ENCODE measurements around the gene ITGA8.

ITGA8 gene

DNA sequence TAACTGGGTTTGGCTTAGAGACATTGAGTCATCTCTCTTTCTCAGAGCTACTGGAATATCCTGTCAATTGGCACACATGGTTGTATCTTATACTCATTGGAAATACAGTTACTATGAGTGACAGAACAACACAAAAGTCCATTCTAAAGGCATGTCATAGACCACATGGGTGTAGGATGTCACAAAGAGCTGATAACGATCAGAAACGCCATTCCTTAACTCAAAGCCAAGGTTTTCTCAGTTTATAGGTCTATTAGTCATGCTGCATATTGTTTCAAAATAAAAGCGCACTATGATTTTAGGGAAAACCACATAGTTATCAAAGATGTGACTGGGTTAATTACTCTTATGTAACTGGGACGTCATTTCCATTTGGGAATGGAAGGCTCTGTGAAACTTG, 201.5 kb downstream of the ITGA8 start:
- no peak overlapping the region for H3K27ac Mint-ChIP-seq
- H3K4me3 Mint-ChIP-seq: no peak overlapping the region
- H3K27me3 Mint-ChIP-seq (ENCODE audit: low read depth, poor library complexity): no peaks in the 10 kb centered on the region
- H3K36me3 Mint-ChIP-seq (ENCODE audit: low read depth): peaks cover 86% of the 10 kb centered on the region
- H3K9me3 Mint-ChIP-seq: peaks cover 4% of the 10 kb centered on the region
- TF ChIP-seq, protein P1, sequence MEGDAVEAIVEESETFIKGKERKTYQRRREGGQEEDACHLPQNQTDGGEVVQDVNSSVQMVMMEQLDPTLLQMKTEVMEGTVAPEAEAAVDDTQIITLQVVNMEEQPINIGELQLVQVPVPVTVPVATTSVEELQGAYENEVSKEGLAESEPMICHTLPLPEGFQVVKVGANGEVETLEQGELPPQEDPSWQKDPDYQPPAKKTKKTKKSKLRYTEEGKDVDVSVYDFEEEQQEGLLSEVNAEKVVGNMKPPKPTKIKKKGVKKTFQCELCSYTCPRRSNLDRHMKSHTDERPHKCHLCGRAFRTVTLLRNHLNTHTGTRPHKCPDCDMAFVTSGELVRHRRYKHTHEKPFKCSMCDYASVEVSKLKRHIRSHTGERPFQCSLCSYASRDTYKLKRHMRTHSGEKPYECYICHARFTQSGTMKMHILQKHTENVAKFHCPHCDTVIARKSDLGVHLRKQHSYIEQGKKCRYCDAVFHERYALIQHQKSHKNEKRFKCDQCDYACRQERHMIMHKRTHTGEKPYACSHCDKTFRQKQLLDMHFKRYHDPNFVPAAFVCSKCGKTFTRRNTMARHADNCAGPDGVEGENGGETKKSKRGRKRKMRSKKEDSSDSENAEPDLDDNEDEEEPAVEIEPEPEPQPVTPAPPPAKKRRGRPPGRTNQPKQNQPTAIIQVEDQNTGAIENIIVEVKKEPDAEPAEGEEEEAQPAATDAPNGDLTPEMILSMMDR (IDR thresholded peaks at IDR 0.05): no peak
- peaks cover 15% of the 10 kb centered on the region for H3K4me1 Mint-ChIP-seq
- no peak for DNase-seq

DNA sequence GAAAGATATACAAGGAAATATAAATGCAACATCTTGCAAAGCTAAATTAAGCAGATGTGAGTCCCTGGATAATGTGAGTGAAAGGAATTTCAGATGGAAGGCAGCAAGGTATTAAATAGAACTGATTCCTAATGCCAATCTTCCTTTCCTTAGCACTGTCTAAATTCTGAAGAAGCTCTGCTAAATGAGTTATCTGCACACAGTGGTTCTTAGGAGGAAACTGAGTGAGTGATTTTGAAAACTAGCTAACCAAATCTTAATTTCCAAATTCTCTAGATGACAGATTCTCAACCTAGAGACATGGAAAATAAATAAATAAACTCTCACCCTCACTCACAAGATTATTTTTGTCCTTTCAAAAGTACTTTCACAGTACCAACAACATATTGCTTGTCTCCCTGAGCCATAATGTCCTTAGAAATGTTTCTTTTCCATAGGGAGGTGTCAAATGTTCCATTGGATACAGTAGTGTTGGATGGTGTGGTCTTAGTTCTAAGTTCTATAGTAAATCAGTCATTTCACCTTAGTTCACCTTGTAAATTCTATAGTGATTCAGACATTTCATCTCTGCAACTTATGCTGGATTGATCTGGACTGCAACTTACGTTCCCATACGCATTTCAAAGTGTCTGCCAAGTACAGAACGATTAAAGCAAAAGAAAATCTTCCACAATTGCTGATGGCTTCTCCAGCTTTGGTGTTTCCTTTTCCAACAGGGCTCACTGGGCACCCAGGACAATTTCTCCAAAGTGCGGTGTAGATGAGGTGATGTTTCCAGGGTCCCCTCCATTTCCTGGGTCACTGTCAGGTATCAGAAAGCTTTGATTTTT, 203.3 kb downstream of the ITGA8 start:
- Mint-ChIP-seq H3K36me3 (ENCODE audit: low read depth) (peaks cover 75% of the 10 kb centered on the region), H3K9me3 (peaks cover 4% of the 10 kb centered on the region), H3K4me1 (peaks cover 15% of the 10 kb centered on the region)

GRCh38 chr10:15515202-15515601, 204.5 kb downstream of the ITGA8 start:
- Mint-ChIP-seq H3K9me3 (peaks cover 1% of the 10 kb centered on the region), H3K36me3 (ENCODE audit: low read depth) (peaks cover 67% of the 10 kb centered on the region), H3K4me1 (peaks cover 15% of the 10 kb centered on the region), H3K27ac (no peak overlapping the region), H3K27me3 (ENCODE audit: low read depth, poor library complexity) (no peaks in the 10 kb centered on the region), H3K4me3 (no peak overlapping the region)
- TF ChIP-seq, protein P1 (IDR thresholded peaks at IDR 0.05): no peak
- DNase-seq: no peak

More for the DNA sequence above, 203.3 kb downstream of the ITGA8 start:
- Mint-ChIP-seq H3K27me3 (ENCODE audit: low read depth, poor library complexity) (no peaks in the 10 kb centered on the region), H3K27ac (peak overlapping the region; percentile 69), H3K4me3 (no peak overlapping the region)
- TF ChIP-seq, protein P1 (IDR thresholded peaks at IDR 0.05): no peak
- DNase-seq: no peak

- Mint-ChIP-seq H3K9me3 (peaks cover 20% of the 10 kb centered on the region), H3K27ac (no peak overlapping the region), H3K27me3 (ENCODE audit: low read depth, poor library complexity) (peaks cover 6% of the 10 kb centered on the region), H3K4me3 (no peak overlapping the region), H3K36me3 (ENCODE audit: low read depth) (peaks cover 44% of the 10 kb centered on the region), H3K4me1 (peaks cover 9% of the 10 kb centered on the region)
- DNase-seq: no peak
- TF ChIP-seq, protein P1 (IDR thresholded peaks at IDR 0.05): no peak
Measured at GRCh38 chr10:15510963-15511362, 208.8 kb downstream of the ITGA8 start.

GRCh38 chr10:15505329-15505728, 214.4 kb downstream of the ITGA8 start:
- Mint-ChIP-seq H3K9me3 (peaks cover 29% of the 10 kb centered on the region), H3K27ac (no peak overlapping the region), H3K4me1 (peaks cover 31% of the 10 kb centered on the region), H3K36me3 (ENCODE audit: low read depth) (peaks cover 22% of the 10 kb centered on the region), H3K27me3 (ENCODE audit: low read depth, poor library complexity) (peaks cover 9% of the 10 kb centered on the region), H3K4me3 (no peak overlapping the region)
- DNase-seq: no peak
- TF ChIP-seq, protein P1 (IDR thresholded peaks at IDR 0.05): no peak
